Uterus (tissue), 4 donors: Measurements from ENCODE around the gene CDC20. TPM values are rescaled to one million over a fixed set of nuclear protein-coding genes. Genes with fewer than 3 reads are reported as not detected.

Experiments
- DNase-seq, 2 donors: peaks; one replicate each; pipeline ENCODE4 v3.0.0-alpha.2; 2019 to 2020
- H3K27ac ChIP-seq, 2 donors: fragments of 200-600 bp; sonication (generic); 1 replicate in 1 of 2; 2 replicates in 1 of 2; pipeline ENCODE4 v1.5.1; 2016 to 2018
- H3K27me3 ChIP-seq, 2 donors: fragments of 200-600 bp; sonication (generic); one replicate each; pipeline ENCODE4 v1.5.1; 2018 to 2019; ENCODE audit warnings: control low read depth in 1 of 2
- H3K36me3 ChIP-seq, 2 donors: fragments of 200-600 bp; sonication (generic); one replicate each; pipeline ENCODE4 v1.5.1; 2019; ENCODE audit warnings: control low read depth in 1 of 2
- H3K4me1 ChIP-seq, 2 donors: fragments of 200-600 bp; sonication (generic); one replicate each; pipeline ENCODE4 v1.5.1; 2018 to 2019; ENCODE audit warnings: control low read depth in 1 of 2
- H3K4me3 ChIP-seq, 2 donors: fragments of 200-600 bp; sonication (generic); 1 replicate in 1 of 2; 2 replicates in 1 of 2; pipeline ENCODE4 v1.5.1; 2018 to 2019; ENCODE audit warnings: mild to moderate bottlenecking in 1 of 2
- H3K9me3 ChIP-seq, 2 donors: fragments of 200-600 bp; sonication (generic); one replicate each; pipeline ENCODE4 v1.5.1; 2019; ENCODE audit warnings: control low read depth in 1 of 2
- POLR2A ChIP-seq, 2 donors: fragments of 450-650 bp; IDR thresholded peaks; one replicate each; pipeline ENCODE4 v1.6.1; 2016; ENCODE audit warnings: antibody characterized with exemption in 2 of 2, mild to moderate bottlenecking in 1 of 2, moderate library complexity in 1 of 2
- intact Hi-C: fragments of 100-400 bp; cut with DNase I; formaldehyde crosslinking; loops from one replicate; pipeline ENCODE4 v1.15.1; 2023; ENCODE audit warnings: low total_unique reads
- total RNA-seq, 4 donors: library from RNA; depleted of rRNA in 3 of 4; stranded (reverse); fragments of >200 nt in 3 of 4; gene quantifications; one replicate each; pipeline versions ENCODE4 v1.1.0 to v1.2.4, GENCODE V29; 2014 to 2023
- TF ChIP-seq, protein P1 (sequence below), 4 experiments: fragments of 200-600 bp in 2 of 4; fragments of 450-650 bp in 2 of 4; sonication (generic) in 2 of 4; IDR thresholded peaks; one replicate each; pipeline ENCODE4 v1.5.1; 2016 to 2019; ENCODE audit warnings: antibody characterized with exemption in 4 of 4, mild to moderate bottlenecking in 2 of 4, moderate library complexity in 1 of 4
- donor health status: DM: yes; HTN: yes; CAD: no.

CDC20 gene
- total RNA-seq, 4 donors from 2014 or later, result 1.3 to 20.3 TPM; not detected in 2

DNA sequence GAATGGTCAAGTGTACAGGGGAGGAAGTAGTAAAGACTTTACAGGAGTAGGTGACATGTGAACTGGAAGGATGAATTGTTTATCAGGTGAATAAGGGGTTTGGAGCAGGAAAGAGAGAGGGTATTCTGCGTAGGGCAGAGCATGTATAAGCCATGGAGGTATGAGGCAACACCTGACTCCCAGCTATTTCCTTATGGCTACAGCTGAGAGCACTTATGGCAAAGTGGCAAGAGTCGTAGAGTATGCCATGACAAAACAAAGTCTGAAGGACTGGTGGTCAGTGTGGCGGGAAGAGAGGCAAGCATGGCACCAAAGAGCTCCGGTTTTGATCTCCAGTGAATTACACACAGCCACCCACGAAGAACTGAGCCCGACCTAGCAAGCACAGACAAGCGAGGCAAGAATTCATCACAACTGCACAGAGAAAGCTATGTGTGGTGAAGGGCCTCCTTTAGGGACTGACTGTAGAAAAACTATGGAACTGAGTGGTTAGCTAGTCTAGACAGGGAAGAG lies 18.0 kb downstream of the CDC20 start:
- no peaks in the 10 kb centered on the region for H3K27me3 ChIP-seq
- H3K4me3 ChIP-seq, result no peak overlapping the region
- intact Hi-C loops, result no loop called here
- no peaks in the 10 kb centered on the region for H3K36me3 ChIP-seq
- H3K9me3 ChIP-seq, result no peaks in the 10 kb centered on the region
- TF ChIP-seq, protein P1, sequence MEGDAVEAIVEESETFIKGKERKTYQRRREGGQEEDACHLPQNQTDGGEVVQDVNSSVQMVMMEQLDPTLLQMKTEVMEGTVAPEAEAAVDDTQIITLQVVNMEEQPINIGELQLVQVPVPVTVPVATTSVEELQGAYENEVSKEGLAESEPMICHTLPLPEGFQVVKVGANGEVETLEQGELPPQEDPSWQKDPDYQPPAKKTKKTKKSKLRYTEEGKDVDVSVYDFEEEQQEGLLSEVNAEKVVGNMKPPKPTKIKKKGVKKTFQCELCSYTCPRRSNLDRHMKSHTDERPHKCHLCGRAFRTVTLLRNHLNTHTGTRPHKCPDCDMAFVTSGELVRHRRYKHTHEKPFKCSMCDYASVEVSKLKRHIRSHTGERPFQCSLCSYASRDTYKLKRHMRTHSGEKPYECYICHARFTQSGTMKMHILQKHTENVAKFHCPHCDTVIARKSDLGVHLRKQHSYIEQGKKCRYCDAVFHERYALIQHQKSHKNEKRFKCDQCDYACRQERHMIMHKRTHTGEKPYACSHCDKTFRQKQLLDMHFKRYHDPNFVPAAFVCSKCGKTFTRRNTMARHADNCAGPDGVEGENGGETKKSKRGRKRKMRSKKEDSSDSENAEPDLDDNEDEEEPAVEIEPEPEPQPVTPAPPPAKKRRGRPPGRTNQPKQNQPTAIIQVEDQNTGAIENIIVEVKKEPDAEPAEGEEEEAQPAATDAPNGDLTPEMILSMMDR (IDR thresholded peaks at IDR 0.05), result no peak
- no peak for TF ChIP-seq POLR2A (IDR thresholded peaks at IDR 0.05)
- DNase-seq, result no peak
- no peaks in the 10 kb centered on the region for H3K4me1 ChIP-seq
- no peak overlapping the region for H3K27ac ChIP-seq

DNA sequence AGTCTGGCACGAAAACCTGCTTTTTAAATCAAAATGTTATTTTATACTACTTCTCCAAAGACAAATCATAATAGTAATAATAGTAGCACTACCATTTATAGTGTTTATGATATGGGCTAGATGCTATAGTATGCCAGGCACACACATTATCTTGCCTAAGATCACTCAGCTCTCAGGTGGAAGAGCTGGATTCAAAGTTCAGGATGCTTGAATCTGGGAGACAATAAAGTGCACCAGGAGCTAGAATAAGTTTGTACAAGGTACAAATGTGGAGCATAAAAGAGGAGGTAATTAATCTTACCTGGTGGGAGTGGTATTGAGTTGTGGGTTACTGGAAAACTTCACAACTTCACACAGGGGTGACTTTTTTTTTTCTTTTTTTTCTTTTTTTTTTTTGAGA lies 19.1 kb downstream of the CDC20 start:
- Histone ChIP-seq H3K27ac (no peak overlapping the region), H3K4me1 (no peaks in the 10 kb centered on the region), H3K4me3 (no peak overlapping the region), H3K27me3 (no peaks in the 10 kb centered on the region), H3K9me3 (no peaks in the 10 kb centered on the region), H3K36me3 (no peaks in the 10 kb centered on the region)
- DNase-seq, result no peak
- no peak for TF ChIP-seq POLR2A (IDR thresholded peaks at IDR 0.05)
- TF ChIP-seq, protein P1 (IDR thresholded peaks at IDR 0.05), result no peak
- intact Hi-C loops, result no loop called here

DNA sequence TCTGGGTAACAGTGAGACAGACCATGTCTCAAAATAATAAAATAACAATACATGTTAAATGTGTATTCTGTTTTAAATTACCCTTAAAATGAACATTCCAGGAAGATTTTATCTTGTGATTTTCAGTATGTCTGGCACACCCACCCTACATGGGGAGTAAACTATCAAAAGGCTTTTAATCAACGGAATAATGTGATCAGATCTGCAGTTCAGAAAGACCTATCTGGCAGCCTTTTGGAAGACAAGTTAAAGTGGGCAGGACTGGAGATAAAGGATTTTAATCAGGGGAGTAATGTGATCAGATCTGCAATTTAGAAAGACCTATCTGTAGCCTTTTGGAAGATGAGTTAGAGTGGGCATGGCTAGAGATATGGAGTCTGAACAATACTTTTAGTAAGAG lies 20.7 kb downstream of the CDC20 start:
- Histone ChIP-seq H3K27ac (no peak overlapping the region), H3K4me1 (no peaks in the 10 kb centered on the region), H3K4me3 (no peak overlapping the region), H3K27me3 (no peaks in the 10 kb centered on the region), H3K36me3 (no peaks in the 10 kb centered on the region), H3K9me3 (no peaks in the 10 kb centered on the region)
- intact Hi-C loops, result no loop called here
- TF ChIP-seq, protein P1 (IDR thresholded peaks at IDR 0.05), result no peak
- no peak for TF ChIP-seq POLR2A (IDR thresholded peaks at IDR 0.05)
- no peak for DNase-seq

DNA sequence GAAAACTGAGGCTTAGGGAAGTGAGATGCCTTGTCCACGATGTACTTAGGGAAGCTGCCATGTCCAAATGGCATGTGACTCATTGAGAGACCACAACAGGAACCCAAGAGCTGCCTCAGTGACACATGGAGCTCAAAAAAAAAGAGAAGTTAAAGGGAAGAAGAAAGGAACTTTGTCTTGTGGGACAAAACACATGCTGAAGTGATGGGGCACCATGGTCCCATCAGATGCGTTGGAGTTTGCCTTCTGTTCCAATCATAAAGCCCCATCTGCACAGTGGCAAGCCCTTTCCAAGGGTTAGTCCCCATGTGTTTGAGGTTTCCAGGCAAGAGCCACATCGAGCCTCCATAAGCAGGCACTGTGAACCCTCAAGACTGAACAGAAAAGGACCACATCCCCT lies 22.8 kb downstream of the CDC20 start:
- Histone ChIP-seq H3K9me3 (no peaks in the 10 kb centered on the region), H3K4me3 (no peak overlapping the region), H3K36me3 (no peaks in the 10 kb centered on the region), H3K4me1 (no peaks in the 10 kb centered on the region), H3K27ac (no peak overlapping the region), H3K27me3 (no peaks in the 10 kb centered on the region)
- DNase-seq, result no peak
- no peak for TF ChIP-seq POLR2A (IDR thresholded peaks at IDR 0.05)
- TF ChIP-seq, protein P1 (IDR thresholded peaks at IDR 0.05), result no peak
- intact Hi-C loops, result no loop called here

DNA sequence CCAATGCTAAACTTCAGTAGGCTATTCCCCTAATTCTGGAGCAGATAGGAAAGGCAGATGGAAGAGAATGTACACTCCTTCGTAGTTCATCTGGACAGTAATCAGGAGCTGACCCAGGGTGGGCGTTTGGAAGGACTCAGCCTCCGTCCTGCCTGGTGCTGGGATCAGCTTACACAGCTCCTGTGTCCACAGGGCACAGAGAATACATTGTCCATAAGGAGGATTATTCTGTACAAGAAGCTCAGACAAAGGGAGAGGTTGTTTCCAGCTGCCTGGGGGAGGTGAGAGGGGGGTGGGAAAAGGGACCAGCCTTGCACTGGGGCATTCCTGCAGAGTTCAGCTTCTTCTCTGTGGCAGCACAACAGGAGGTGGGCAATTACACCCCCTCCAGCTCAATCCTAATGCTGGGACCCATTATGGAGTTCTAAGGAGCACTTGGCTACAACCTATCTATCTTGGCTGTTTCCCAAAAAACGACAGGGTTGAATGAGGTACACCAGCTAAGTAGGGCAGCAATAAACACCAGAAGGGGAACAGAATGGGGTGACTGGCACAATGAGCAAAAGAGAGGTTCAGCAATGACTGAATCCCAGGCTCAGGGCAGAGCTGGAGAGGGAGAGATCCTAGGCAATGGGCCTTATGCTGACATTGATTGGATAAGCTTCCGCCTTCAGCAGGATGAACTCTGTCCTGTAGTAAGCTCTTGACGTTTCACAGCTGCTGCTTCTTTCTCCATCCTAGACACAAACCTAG lies 23.4 kb downstream of the CDC20 start:
- no peak for DNase-seq
- no peak for TF ChIP-seq POLR2A (IDR thresholded peaks at IDR 0.05)
- TF ChIP-seq, protein P1 (IDR thresholded peaks at IDR 0.05), result no peak
- H3K36me3 ChIP-seq, result no peaks in the 10 kb centered on the region
- no peaks in the 10 kb centered on the region for H3K27me3 ChIP-seq
- H3K27ac ChIP-seq, result no peak overlapping the region
- H3K4me1 ChIP-seq, result no peaks in the 10 kb centered on the region
- no peaks in the 10 kb centered on the region for H3K9me3 ChIP-seq
- H3K4me3 ChIP-seq, result no peak overlapping the region
- intact Hi-C loops, result no loop called here
